GM15510 (cell line): ENCODE data around the gene SCUBE2.

ENCODE experiments used
- POLR2A ChIP-seq: IDR thresholded peaks from 3 replicates; pipeline ENCODE4 v1.6.1; 2011; ENCODE audit warnings: borderline replicate concordance; ENCODE audit not compliant: insufficient read length; ENCODE audit errors: extremely low read depth

Gene SCUBE2

GRCh38 chr11:9090488-9091043 lies 833 bp downstream of the SCUBE2 start:
- no peak for TF ChIP-seq POLR2A

GRCh38 chr11:9089636-9090035 lies 1.8 kb downstream of the SCUBE2 start:
- TF ChIP-seq POLR2A, result no peak

GRCh38 chr11:9089061-9089460 lies 2.3 kb downstream of the SCUBE2 start:
- TF ChIP-seq POLR2A, result no peak

GRCh38 chr11:9082575-9082974 lies 8.8 kb downstream of the SCUBE2 start:
- no peak for TF ChIP-seq POLR2A

GRCh38 chr11:9081153-9081552 lies 10.2 kb downstream of the SCUBE2 start:
- no peak for TF ChIP-seq POLR2A

- TF ChIP-seq POLR2A, result no peak
Observed at GRCh38 chr11:9078113-9079086, 13.0 kb downstream of the SCUBE2 start.

- TF ChIP-seq POLR2A, result no peak
Observed at GRCh38 chr11:9077164-9077563, 14.2 kb downstream of the SCUBE2 start.

GRCh38 chr11:9076661-9077060 lies 14.7 kb downstream of the SCUBE2 start:
- no peak for TF ChIP-seq POLR2A

GRCh38 chr11:9076046-9076445 lies 15.4 kb downstream of the SCUBE2 start:
- TF ChIP-seq POLR2A, result no peak

- TF ChIP-seq POLR2A, result no peak
Observed at GRCh38 chr11:9075556-9075955, 15.8 kb downstream of the SCUBE2 start.

GRCh38 chr11:9074338-9075029 lies 16.9 kb downstream of the SCUBE2 start:
- no peak for TF ChIP-seq POLR2A

GRCh38 chr11:9073466-9074225 lies 17.8 kb downstream of the SCUBE2 start:
- no peak for TF ChIP-seq POLR2A

GRCh38 chr11:9072626-9073176 lies 18.7 kb downstream of the SCUBE2 start:
- no peak for TF ChIP-seq POLR2A

- no peak for TF ChIP-seq POLR2A
Observed at GRCh38 chr11:9071692-9072091, 19.7 kb downstream of the SCUBE2 start.

- no peak for TF ChIP-seq POLR2A
Observed at GRCh38 chr11:9070749-9071491, 20.5 kb downstream of the SCUBE2 start.
